H1 (cell line): ENCODE measurements around the gene P2RX6. TPM values are rescaled to one million over a fixed set of nuclear protein-coding genes. Genes with fewer than 3 reads are reported as not detected.

Experiments
- CTCF ChIA-PET: fragments of 300-600 bp; sonication (Branson Sonifier 250); formaldehyde crosslinking; loops from one replicate; lab custom pipeline; 2021; ENCODE audit not compliant: partially characterized antibody; lab: Charles Lee
- POLR2A ChIA-PET: fragments of 300-600 bp; sonication (Branson Sonifier 250); formaldehyde crosslinking; loops from one replicate; lab custom pipeline; 2021; ENCODE audit warnings: inconsistent platforms; ENCODE audit not compliant: partially characterized antibody; lab: Charles Lee
- DNase-seq, 2 experiments: peaks; one replicate each; pipeline versions ENCODE4 v3.0.0 to v3.0.0-alpha.2; 2010 to 2022; ENCODE audit warnings: low spot score in 2 of 2, low read depth in 1 of 2, mixed read lengths in 1 of 2
- FAIRE-seq: peaks from 2 replicates; lab custom pipeline; 2011; peaks lifted over from hg19 to GRCh38; lab: Jason Lieb, UNC
- H2AFZ ChIP-seq: 2 replicates; pipeline ENCODE4 v1.8.1; 2012; ENCODE audit warnings: low read length, inconsistent platforms
- H2AK5ac ChIP-seq: 2 replicates; pipeline ENCODE4 v1.6.1; 2013; ENCODE audit warnings: low read depth, low read length
- H2BK120ac ChIP-seq: replicated peaks from 2 replicates; pipeline ENCODE3; 2013; ENCODE audit warnings: low read depth, low read length, inconsistent platforms
- H2BK12ac ChIP-seq: 2 replicates; pipeline ENCODE4 v1.6.1; 2013; ENCODE audit warnings: low read depth, low read length
- H2BK15ac ChIP-seq: 2 replicates; pipeline ENCODE4 v1.6.1; 2013; ENCODE audit warnings: low read length
- H2BK20ac ChIP-seq: 2 replicates; pipeline ENCODE4 v1.6.1; 2013; ENCODE audit warnings: low read length
- H2BK5ac ChIP-seq: 2 replicates; pipeline ENCODE4 v1.6.1; 2013; ENCODE audit warnings: low read depth, low read length
- H3K14ac ChIP-seq: 2 replicates; pipeline ENCODE4 v1.6.1; 2013; ENCODE audit warnings: inconsistent platforms; ENCODE audit not compliant: insufficient read length
- H3K18ac ChIP-seq: 2 replicates; pipeline ENCODE4 v1.6.1; 2013; ENCODE audit warnings: low read length; ENCODE audit errors: extremely low read depth
- H3K23ac ChIP-seq: 2 replicates; pipeline ENCODE4 v1.6.1; 2013; ENCODE audit warnings: inconsistent platforms; ENCODE audit not compliant: insufficient read length
- H3K23me2 ChIP-seq: 2 replicates; pipeline ENCODE4 v1.6.1; 2013; ENCODE audit warnings: low read depth, low read length
- H3K27ac ChIP-seq: 2 replicates; pipeline ENCODE4 v1.6.1; 2011; ENCODE audit warnings: low read depth, low read length, inconsistent platforms
- H3K27me3 ChIP-seq, 4 experiments: replicated peaks in 1 of 4; 1 replicate in 1 of 4; 2 replicates in 3 of 4; pipeline versions ENCODE4 v1.6.1 to v1.8.1; 2011 to 2013; ENCODE audit warnings: low read length in 3 of 4, mild to moderate bottlenecking in 3 of 4, inconsistent platforms in 2 of 4, mixed read lengths in 2 of 4, moderate library complexity in 1 of 4; ENCODE audit not compliant: control insufficient read depth in 3 of 4, insufficient read depth in 3 of 4; ENCODE audit errors: extremely low read depth in 1 of 4
- H3K36me3 ChIP-seq, 4 experiments: 2 replicates each; pipeline versions ENCODE4 v1.6.1 to v1.8.1; 2011 to 2013; ENCODE audit warnings: mild to moderate bottlenecking in 4 of 4, low read length in 3 of 4, moderate library complexity in 2 of 4, control low read depth in 1 of 4, inconsistent platforms in 1 of 4; ENCODE audit not compliant: insufficient read depth in 4 of 4, control insufficient read depth in 2 of 4
- H3K4ac ChIP-seq: replicated peaks from 2 replicates; pipeline ENCODE3; 2013; ENCODE audit warnings: low read length, low read depth, mixed read lengths, inconsistent platforms; ENCODE audit not compliant: insufficient read length
- H3K4me1 ChIP-seq, 4 experiments: replicated peaks in 1 of 4; 1 replicate in 1 of 4; 2 replicates in 3 of 4; pipeline versions ENCODE4 v1.6.1 to v1.8.1; 2011 to 2013; ENCODE audit warnings: low read length in 3 of 4, inconsistent platforms in 2 of 4, mixed read lengths in 1 of 4; ENCODE audit not compliant: insufficient read depth in 4 of 4, control insufficient read depth in 3 of 4
- H3K4me2 ChIP-seq, 2 experiments: 2 replicates each; pipeline versions ENCODE4 v1.6.1 to v1.8.1; 2011 to 2013; ENCODE audit warnings: low read depth in 2 of 2, low read length in 2 of 2, control low read depth in 1 of 2, inconsistent platforms in 1 of 2, mild to moderate bottlenecking in 1 of 2; ENCODE audit not compliant: insufficient read depth in 1 of 2
- H3K4me3 ChIP-seq, 4 experiments: fragments of 200-600, 300-600 bp in 1 of 4; sonication (generic), shearing (Covaris generic), sonication (Bioruptor Twin) in 1 of 4; 2 replicates each; pipeline versions ENCODE4 v1.5.1 to v1.8.1; 2011 to 2016; ENCODE audit warnings: low read length in 4 of 4, low read depth in 3 of 4, control low read depth in 2 of 4, inconsistent platforms in 2 of 4, mild to moderate bottlenecking in 2 of 4, mixed read lengths in 1 of 4, moderate library complexity in 1 of 4; ENCODE audit not compliant: insufficient read depth in 2 of 4; ENCODE audit errors: extremely low read depth in 1 of 4
- H3K56ac ChIP-seq: replicated peaks from 2 replicates; pipeline ENCODE3; 2013; ENCODE audit warnings: low read depth, mild to moderate bottlenecking, mixed read lengths, low read length, inconsistent platforms; ENCODE audit not compliant: insufficient read length
- H3K79me1 ChIP-seq: 2 replicates; pipeline ENCODE4 v1.6.1; 2013; ENCODE audit warnings: low read depth, low read length, control low read depth
- H3K79me2 ChIP-seq, 2 experiments: 2 replicates each; pipeline versions ENCODE4 v1.6.1 to v1.8.1; 2012 to 2013; ENCODE audit warnings: low read length in 2 of 2, mild to moderate bottlenecking in 2 of 2, inconsistent platforms in 1 of 2; ENCODE audit not compliant: insufficient read depth in 2 of 2, control insufficient read depth in 1 of 2
- H3K9ac ChIP-seq, 4 experiments: replicated peaks in 1 of 4; 1 replicate in 1 of 4; 2 replicates in 3 of 4; pipeline versions ENCODE4 v1.6.1 to v1.8.1; 2011 to 2013; ENCODE audit warnings: low read depth in 3 of 4, low read length in 3 of 4, control low read depth in 2 of 4, mild to moderate bottlenecking in 2 of 4, moderate library complexity in 2 of 4, inconsistent platforms in 1 of 4; ENCODE audit errors: extremely low read depth in 1 of 4
- H3K9me3 ChIP-seq, 2 experiments: 2 replicates each; pipeline versions ENCODE4 v1.6.1 to v1.8.1; 2012 to 2013; ENCODE audit warnings: mild to moderate bottlenecking in 2 of 2, moderate library complexity in 2 of 2, control low read depth in 1 of 2, inconsistent platforms in 1 of 2, low read depth in 1 of 2, low read length in 1 of 2, mixed read lengths in 1 of 2; ENCODE audit not compliant: insufficient read depth in 2 of 2
- H4K20me1 ChIP-seq, 2 experiments: replicated peaks in 1 of 2; 2 replicates each; pipeline versions ENCODE3 to v1.8.1; 2011 to 2013; ENCODE audit warnings: inconsistent platforms in 2 of 2, low read length in 2 of 2, mild to moderate bottlenecking in 1 of 2; ENCODE audit not compliant: insufficient read depth in 2 of 2, control insufficient read depth in 1 of 2
- H4K5ac ChIP-seq: 2 replicates; pipeline ENCODE4 v1.6.1; 2013; ENCODE audit warnings: low read length, low read depth, mixed read lengths, inconsistent platforms; ENCODE audit not compliant: insufficient read length
- H4K8ac ChIP-seq: 2 replicates; pipeline ENCODE4 v1.8.0; 2013; ENCODE audit warnings: mild to moderate bottlenecking, moderate library complexity, low read length, inconsistent platforms; ENCODE audit not compliant: insufficient read depth; ENCODE audit errors: extremely low read depth
- H4K91ac ChIP-seq: replicated peaks from 2 replicates; pipeline ENCODE3; 2013; ENCODE audit warnings: low read length, mixed read lengths, inconsistent platforms; ENCODE audit not compliant: insufficient read length
- CEBPB ChIP-seq: IDR thresholded peaks from 2 replicates; pipeline ENCODE4 v1.6.1; 2012; ENCODE audit warnings: low read depth, low read length
- NANOG ChIP-seq: IDR thresholded peaks from 2 replicates; pipeline ENCODE4 v1.6.1; 2011; ENCODE audit warnings: low read length, low read depth, mild to moderate bottlenecking, inconsistent platforms; ENCODE audit not compliant: insufficient read depth, poor library complexity, severe bottlenecking
- RAD21 ChIP-seq, 2 experiments: IDR thresholded peaks in 1 of 2; conservative IDR thresholded peaks in 1 of 2; 2 replicates each; pipeline ENCODE4 v1.6.1; 2011; ENCODE audit warnings: low read depth in 2 of 2, low read length in 2 of 2, improper control_type of control experiment in 1 of 2, inconsistent platforms in 1 of 2, mild to moderate bottlenecking in 1 of 2, moderate library complexity in 1 of 2
- SRF ChIP-seq: IDR thresholded peaks from 2 replicates; pipeline ENCODE4 v1.6.1; 2011; ENCODE audit warnings: mild to moderate bottlenecking, low read depth, low read length, moderate library complexity
- WGBS, 2 experiments: shearing (Covaris generic) in 1 of 2; methylation state at CpG; one replicate each; pipeline versions ENCODE4 v1.1.6 to v1.1.7; 2013 to 2015; ENCODE audit warnings: low lambda C conversion rate in 2 of 2, mixed read lengths in 2 of 2, inconsistent platforms in 1 of 2, low coverage in 1 of 2, missing lambda C conversion rate in 1 of 2; ENCODE audit not compliant: insufficient replicate concordance in 2 of 2, insufficient coverage in 1 of 2, insufficient read length in 1 of 2; ENCODE audit errors: extremely low coverage in 1 of 2, missing lambda C conversion rate in 1 of 2; 5-methylcytosine and 5-hydroxymethylcytosine counted together
- polyA plus RNA-seq, 7 experiments: library from polyadenylated mRNA; depleted of rRNA in 3 of 7; stranded (reverse) in 5 of 7; unstranded in 2 of 7; fragments of >200 nt in 5 of 7; fragments of 200-250 nt in 2 of 7; gene quantifications; 1 replicate in 5 of 7; 2 replicates in 1 of 7; 4 replicates in 1 of 7; pipeline versions ENCODE4 v1.2.1 to v1.2.3, GENCODE V29; 2011 to 2013; ENCODE audit warnings: missing spikeins in 2 of 7, mixed read lengths in 2 of 7
- total RNA-seq: library from RNA; stranded (reverse); fragmentation: NEBNext Ultra II Directional; extraction: Animal tissue kit (Norgen Biotek cat#: 25700); gene quantifications from 2 replicates; pipeline ENCODE4 v1.2.1, GENCODE V29; 2021
- TF ChIP-seq, protein P1 (sequence below), 3 experiments: IDR thresholded peaks; 1 replicate in 2 of 3; 2 replicates in 1 of 3; pipeline versions ENCODE4 v1.5.1 to v1.6.1; 2011; ENCODE audit warnings: low read length in 3 of 3, mild to moderate bottlenecking in 3 of 3, inconsistent platforms in 2 of 3, low read depth in 1 of 3, moderate library complexity in 1 of 3; ENCODE audit not compliant: insufficient read depth in 1 of 3; ENCODE audit errors: control extremely low read depth in 1 of 3

P2RX6 gene
- total and polyA plus RNA-seq, 2 of the 8 experiments (the other 6 are each of a cell fraction or from before 2014, with no cell fraction given), result 0.09 TPM; not detected in 1

- Histone ChIP-seq H4K91ac (no peak overlapping the region), H3K27ac (no peak overlapping the region), H3K23me2 (no peaks in the 10 kb centered on the region), H2BK15ac (peak overlapping the region; percentile 31; the same call in 1 of the 2 replicates), H4K20me1 (no peaks in the 10 kb centered on the region), H3K79me1 (no peaks in the 10 kb centered on the region), H2BK5ac (no peak overlapping the region), H2AFZ (no peak overlapping the region), H3K56ac (no peak overlapping the region), H3K14ac (no peak overlapping the region), H3K4me2 (no peak overlapping the region), H2BK20ac (no peak overlapping the region), H2BK12ac (0 out of 2 replicates have a peak overlapping the region, but pooled peaks have one; percentile 23), H3K9me3 (no peaks in the 10 kb centered on the region), H3K4ac (no peak overlapping the region), H3K4me3 (no peak overlapping the region), H3K9ac (no peak overlapping the region), H3K36me3 (no peaks in the 10 kb centered on the region), H3K27me3 (no peaks in the 10 kb centered on the region; a peak in 1 of 7 replicates), H2AK5ac (no peak overlapping the region), H4K8ac (no peak overlapping the region; the same call in 1 of the 2 replicates), H2BK120ac (no peak overlapping the region), H3K18ac (no peak overlapping the region), H3K79me2 (no peaks in the 10 kb centered on the region), H3K4me1 (no peaks in the 10 kb centered on the region), H4K5ac (no peak overlapping the region), H3K23ac (no peak overlapping the region)
- TF ChIP-seq NANOG (no peak), CEBPB (peak; percentile 37; the same call in 1 of the 2 replicates), RAD21 (IDR thresholded peaks at IDR 0.05 in 1 of 2, conservative IDR thresholded peaks at IDR 0.05 in 1 of 2; ENCODE audit: low read depth in 2 of 2, low read length in 2 of 2) (peak; percentile 71 to 73), SRF (no peak)
- TF ChIP-seq, protein P1, sequence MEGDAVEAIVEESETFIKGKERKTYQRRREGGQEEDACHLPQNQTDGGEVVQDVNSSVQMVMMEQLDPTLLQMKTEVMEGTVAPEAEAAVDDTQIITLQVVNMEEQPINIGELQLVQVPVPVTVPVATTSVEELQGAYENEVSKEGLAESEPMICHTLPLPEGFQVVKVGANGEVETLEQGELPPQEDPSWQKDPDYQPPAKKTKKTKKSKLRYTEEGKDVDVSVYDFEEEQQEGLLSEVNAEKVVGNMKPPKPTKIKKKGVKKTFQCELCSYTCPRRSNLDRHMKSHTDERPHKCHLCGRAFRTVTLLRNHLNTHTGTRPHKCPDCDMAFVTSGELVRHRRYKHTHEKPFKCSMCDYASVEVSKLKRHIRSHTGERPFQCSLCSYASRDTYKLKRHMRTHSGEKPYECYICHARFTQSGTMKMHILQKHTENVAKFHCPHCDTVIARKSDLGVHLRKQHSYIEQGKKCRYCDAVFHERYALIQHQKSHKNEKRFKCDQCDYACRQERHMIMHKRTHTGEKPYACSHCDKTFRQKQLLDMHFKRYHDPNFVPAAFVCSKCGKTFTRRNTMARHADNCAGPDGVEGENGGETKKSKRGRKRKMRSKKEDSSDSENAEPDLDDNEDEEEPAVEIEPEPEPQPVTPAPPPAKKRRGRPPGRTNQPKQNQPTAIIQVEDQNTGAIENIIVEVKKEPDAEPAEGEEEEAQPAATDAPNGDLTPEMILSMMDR (IDR thresholded peaks at IDR 0.05; ENCODE audit: control extremely low read depth in 1 of 3, insufficient read depth in 1 of 3, low read depth in 1 of 3, low read length in 3 of 3), result peak; percentile 70 to 80 (median 74)
- FAIRE-seq (no peak), DNase-seq (peak in 1 of 2 experiments; percentile 73)
- WGBS, 2 experiments, result 62% methylated on average over 7 of the region's 7 CpGs; no CpG with 5 or more reads in 1 of the 2 experiments
- POLR2A ChIA-PET, result interaction anchor here (0.7 to 1.1 kb wide), 2 partner anchors 9 to 19 kb away, joined by 3 to 4 read pairs; partner anchors contain the start of gene THAP7
- CTCF ChIA-PET, result interaction anchor here (0.6 to 3.5 kb wide), 31 partner anchors 8 to 884 kb away, joined by 3 to 37 read pairs (median 4); partner anchors contain the start of genes LRRC74B and SLC7A4
These were observed 6.0 kb downstream of the P2RX6 start for GRCh38 chr22:21020802-21021429.
